ES-I3 (cell line): ENCODE data around the gene LENG8.
A peak's percentile ranks its signal among the peaks of the same experiment; 100 is the strongest.

Source experiments
- H3K36me3 ChIP-seq: 2 replicates; pipeline ENCODE4 v1.6.1; 2013; ENCODE audit warnings: mild to moderate bottlenecking, low read length, control low read depth, moderate library complexity; ENCODE audit not compliant: insufficient read depth
- H3K4me1 ChIP-seq: 2 replicates; pipeline ENCODE4 v1.6.1; 2013; ENCODE audit warnings: mild to moderate bottlenecking, control low read depth, low read length; ENCODE audit not compliant: insufficient read depth
- H3K9ac ChIP-seq: 2 replicates; pipeline ENCODE4 v1.6.1; 2013; ENCODE audit warnings: low read depth, mild to moderate bottlenecking, low read length, moderate library complexity
- H3K9me3 ChIP-seq: 2 replicates; pipeline ENCODE4 v1.6.1; 2013; ENCODE audit warnings: mild to moderate bottlenecking, low read length, moderate library complexity; ENCODE audit not compliant: control insufficient read depth, insufficient read depth

The LENG8 gene

DNA sequence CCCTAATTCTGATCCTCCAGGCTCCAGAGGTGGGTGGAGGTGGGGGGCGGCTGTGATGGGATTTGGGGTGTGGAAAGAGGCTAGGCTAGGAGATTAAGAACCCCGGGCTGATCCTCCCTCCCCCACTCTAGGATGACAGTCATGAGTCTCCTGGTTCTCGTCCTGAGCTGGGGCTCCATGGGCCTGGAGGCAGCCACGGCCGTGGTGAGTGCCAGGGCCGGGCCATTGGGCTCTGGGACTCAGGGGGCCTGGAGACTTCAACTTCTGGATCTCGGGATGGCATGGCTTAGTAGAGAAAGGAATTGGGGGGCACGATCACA, 19.9 kb upstream of the LENG8 start:
- no peaks in the 10 kb centered on the region for H3K9me3 ChIP-seq

DNA sequence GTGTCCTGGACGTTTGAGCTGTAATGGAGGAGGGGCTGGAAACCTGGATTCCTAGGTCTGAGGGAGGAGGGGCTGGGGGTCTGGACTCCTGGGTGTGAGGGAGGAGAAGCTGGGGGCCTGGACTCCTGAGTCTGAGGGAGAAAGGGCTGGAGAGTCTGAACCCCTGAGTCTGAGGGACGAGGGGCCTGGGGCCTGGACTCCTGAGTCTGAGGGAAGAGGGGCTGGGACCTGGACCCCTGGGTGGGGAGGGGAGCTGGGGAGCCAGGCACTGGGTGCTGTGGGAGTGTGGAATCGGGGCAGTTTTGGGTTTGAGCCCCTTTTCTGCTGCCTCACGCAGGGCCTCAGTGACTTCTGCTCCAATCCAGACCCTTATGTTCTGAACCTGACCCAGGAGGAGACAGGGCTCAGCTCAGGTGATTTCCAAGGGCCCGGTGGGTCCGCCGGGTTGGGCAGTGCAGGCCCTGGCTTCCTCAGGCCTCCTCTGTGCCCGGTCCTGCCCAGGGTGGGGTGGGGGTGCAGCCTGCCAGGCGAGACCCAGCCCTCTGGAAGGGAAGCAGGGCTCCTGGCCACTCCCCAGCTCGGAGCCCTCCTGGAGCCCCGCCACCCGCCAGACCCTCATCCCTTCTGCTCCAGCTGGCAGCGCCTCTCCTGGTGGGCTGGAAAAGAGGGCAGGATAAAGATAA, 19.3 kb upstream of the LENG8 start:
- H3K36me3 ChIP-seq: no peaks in the 10 kb centered on the region
- no peaks in the 10 kb centered on the region; the same call in 1 of the 2 replicates for H3K4me1 ChIP-seq
- H3K9ac ChIP-seq: peak overlapping the region; percentile 81; the same call in 1 of the 2 replicates
- H3K9me3 ChIP-seq: no peaks in the 10 kb centered on the region

More for the DNA sequence above, 19.9 kb upstream of the LENG8 start:
- no peak overlapping the region for H3K9ac ChIP-seq
- H3K4me1 ChIP-seq: no peaks in the 10 kb centered on the region; the same call in 1 of the 2 replicates
- H3K36me3 ChIP-seq: no peaks in the 10 kb centered on the region

DNA sequence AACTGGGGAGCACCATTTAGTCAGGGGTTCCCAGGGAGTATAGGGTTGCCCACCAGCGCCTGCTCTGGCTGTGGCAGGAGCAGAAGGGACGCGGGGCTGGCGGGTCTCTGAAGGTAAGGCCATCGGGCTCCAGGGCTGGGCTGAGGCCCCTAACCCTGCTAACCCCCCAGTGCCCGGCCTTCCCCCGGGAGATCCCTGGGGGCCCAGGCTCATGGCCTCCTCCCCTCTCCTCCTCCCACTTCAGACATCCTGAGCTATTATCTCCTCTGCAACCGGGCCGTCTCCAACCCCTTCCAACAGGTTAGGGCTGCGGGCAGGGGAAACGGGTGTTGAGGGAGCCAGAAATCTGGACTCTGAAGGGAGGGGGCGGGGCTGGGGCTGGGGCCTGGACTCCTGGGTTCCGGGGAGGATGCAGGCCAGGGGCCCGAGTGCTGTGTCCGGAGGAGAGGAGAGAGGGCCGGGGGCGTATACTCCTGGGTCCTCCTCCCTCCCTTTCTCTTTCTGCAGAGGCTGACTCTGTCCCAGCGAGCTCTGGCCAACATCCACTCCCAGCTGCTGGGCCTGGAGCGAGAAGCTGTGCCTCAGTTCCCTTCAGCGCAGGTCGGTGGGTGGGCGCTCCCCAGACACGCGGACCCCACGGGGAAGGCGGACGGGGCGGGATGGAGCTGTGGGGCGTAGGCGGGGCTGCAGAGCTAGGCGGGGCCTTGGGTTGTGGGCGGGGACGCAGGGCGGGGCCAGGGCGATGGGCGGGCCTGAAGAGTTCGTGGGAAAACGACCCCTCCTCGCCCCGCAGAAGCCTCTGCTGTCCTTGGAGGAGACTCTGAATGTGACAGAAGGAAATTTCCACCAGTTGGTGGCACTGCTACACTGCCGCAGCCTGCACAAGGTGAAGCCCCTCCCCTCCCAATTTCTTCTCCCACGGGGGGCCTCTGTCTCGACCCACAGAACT, 18.4 kb upstream of the LENG8 start:
- peak overlapping the region; percentile 81; the same call in 1 of the 2 replicates for H3K9ac ChIP-seq

DNA sequence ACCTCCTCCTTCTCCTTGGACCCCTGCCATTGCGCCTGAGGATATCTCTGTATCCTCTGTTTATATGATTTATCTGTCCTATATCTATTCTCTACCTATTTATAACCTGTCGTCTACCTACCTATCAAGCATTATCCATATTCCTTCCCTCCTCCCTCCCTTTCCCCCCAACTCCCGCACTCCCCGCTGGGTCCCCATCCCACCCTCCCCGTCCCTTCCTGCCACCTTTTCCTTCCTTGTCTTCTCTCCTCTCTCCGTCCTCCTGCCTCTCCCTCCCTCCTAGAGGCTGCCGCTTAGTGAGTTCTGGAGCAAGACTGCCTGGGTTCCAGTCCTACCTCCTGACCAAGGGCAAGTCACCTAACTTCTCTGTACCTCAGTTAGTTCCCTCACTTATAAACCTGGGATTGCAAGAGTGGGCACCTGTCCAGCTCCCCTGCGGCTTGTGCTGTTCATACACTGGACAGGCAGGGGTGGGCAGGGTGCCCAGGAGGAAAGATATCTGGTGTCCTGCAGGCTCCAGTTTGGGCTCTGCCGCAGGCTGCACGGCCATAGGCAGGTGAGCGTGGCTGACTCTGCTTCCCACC, 17.7 kb upstream of the LENG8 start:
- Histone ChIP-seq H3K9ac (peak overlapping the region; percentile 27; the same call in 1 of the 2 replicates), H3K4me1 (peaks cover 9% of the 10 kb centered on the region; the same call in 1 of the 2 replicates)

More for the DNA sequence above, 18.4 kb upstream of the LENG8 start:
- Histone ChIP-seq H3K36me3 (no peaks in the 10 kb centered on the region), H3K4me1 (peaks cover 5% of the 10 kb centered on the region; the same call in 1 of the 2 replicates), H3K9me3 (no peaks in the 10 kb centered on the region)

DNA sequence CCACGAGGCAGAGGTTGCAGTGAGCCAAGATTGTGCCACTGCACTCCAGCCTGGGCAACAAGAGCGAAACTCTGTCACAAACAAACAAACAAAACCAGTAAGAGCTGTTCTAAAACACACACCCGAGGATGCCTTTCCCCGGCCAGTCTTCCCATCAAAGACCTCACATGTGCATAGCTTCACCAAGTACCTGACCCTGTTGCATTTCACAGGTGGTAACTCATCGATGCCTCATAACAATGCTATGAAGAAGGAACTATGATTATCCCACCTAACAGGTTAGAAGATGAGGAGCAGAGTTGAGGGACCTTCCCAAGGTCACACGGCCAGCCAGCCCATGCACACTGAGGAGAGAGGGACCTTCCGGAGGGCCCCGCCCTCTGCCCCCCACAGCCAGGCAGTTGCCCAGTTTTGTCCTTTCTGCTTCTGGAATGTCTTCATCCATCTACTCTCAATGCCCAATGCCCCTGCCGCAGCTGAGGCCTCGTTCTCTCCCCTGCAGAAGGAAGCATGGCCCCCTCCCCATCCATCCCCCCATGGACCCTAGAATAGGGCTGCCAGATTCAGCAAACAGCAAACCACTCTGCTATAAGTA, 16.8 kb upstream of the LENG8 start:
- Histone ChIP-seq H3K9ac (no peak overlapping the region), H3K4me1 (peaks cover 16% of the 10 kb centered on the region; the same call in 1 of the 2 replicates), H3K9me3 (no peaks in the 10 kb centered on the region)

More for the DNA sequence above, 17.7 kb upstream of the LENG8 start:
- Histone ChIP-seq H3K36me3 (no peaks in the 10 kb centered on the region), H3K9me3 (no peaks in the 10 kb centered on the region)

DNA sequence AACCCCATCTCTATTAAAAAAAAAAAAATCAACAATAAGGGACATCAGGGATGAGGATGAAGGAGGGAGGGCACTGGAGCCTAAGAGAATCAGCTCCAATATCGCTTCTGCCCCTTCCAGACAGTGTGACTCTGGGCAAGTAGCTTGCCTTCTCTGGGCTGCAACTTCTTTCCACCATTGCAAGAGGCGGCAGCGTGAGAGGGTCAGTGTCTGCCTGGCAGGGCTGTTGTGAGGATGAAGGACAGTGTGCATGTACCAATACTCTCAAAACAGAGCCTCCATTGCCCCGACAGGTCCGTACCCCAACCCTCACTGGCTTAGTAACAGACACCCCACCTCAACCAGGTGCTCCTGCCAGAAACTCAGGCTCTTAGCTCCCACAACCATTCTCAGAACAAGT, 15.3 kb upstream of the LENG8 start:
- peaks cover 16% of the 10 kb centered on the region; the same call in 1 of the 2 replicates for H3K4me1 ChIP-seq
- H3K36me3 ChIP-seq: no peaks in the 10 kb centered on the region; the same call in 1 of the 2 replicates
- no peak overlapping the region; the same call in 1 of the 2 replicates for H3K9ac ChIP-seq
- H3K9me3 ChIP-seq: no peaks in the 10 kb centered on the region

More for the DNA sequence above, 16.8 kb upstream of the LENG8 start:
- H3K36me3 ChIP-seq: no peaks in the 10 kb centered on the region; the same call in 1 of the 2 replicates

DNA sequence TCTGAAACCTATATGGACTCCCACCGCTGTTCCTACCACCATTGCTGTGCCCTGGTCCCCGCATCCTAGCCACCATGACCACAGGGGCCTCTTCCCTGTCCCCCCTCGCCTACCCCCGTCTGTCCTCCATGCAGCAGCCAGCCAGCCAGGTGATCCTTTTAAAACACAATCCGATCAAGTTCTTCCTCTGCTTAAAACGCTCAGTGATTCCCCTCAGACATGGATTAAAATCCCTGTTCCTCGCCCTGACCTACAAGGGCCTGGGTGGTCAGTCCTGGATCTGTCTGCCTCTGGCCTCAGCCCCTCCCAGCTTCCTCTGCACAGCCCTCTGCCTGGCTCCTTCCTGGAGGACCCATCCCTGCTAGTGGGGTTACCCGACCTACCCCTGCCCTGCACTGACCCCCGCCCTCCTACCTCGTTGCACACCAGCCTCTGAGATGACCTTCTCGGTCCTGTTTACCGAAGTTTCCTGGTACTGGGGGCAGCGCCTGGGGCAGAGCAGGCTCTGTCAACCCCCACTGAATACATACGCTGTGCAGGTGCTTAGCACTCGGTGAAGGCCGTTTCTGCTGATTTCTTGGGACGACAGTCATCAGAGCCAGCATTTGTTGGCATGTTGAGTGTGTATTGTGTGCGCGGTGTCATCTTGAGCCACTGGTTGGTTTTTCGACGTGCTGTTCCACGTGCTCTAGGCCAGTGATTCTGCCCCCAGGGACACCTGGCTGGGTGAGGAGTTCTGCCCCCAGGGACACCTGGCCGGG, 14.7 kb upstream of the LENG8 start:
- H3K36me3 ChIP-seq: no peaks in the 10 kb centered on the region; the same call in 1 of the 2 replicates
- no peak overlapping the region for H3K9ac ChIP-seq
- peaks cover 16% of the 10 kb centered on the region; the same call in 1 of the 2 replicates for H3K4me1 ChIP-seq
- no peaks in the 10 kb centered on the region for H3K9me3 ChIP-seq

DNA sequence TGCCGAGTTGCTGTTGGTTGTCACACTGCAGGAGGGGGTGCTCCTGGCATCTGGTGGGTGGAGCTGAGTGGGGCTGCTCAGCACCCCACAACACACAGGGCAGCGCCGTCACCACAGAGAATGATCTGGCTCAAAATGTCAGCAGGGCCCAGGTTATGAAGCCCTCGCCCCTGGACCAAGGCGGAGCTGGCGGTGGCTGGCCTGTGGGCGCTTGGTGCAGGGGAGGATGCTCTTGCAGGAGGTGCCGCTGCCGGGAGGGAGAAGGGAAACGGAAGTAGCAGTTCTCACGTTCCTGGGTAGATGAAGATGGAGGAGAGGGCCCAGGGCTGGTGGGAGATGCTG, 14.2 kb upstream of the LENG8 start:
- no peak overlapping the region for H3K9ac ChIP-seq
- H3K4me1 ChIP-seq: peaks cover 16% of the 10 kb centered on the region; the same call in 1 of the 2 replicates
- H3K36me3 ChIP-seq: no peaks in the 10 kb centered on the region; the same call in 1 of the 2 replicates
- no peaks in the 10 kb centered on the region for H3K9me3 ChIP-seq

DNA sequence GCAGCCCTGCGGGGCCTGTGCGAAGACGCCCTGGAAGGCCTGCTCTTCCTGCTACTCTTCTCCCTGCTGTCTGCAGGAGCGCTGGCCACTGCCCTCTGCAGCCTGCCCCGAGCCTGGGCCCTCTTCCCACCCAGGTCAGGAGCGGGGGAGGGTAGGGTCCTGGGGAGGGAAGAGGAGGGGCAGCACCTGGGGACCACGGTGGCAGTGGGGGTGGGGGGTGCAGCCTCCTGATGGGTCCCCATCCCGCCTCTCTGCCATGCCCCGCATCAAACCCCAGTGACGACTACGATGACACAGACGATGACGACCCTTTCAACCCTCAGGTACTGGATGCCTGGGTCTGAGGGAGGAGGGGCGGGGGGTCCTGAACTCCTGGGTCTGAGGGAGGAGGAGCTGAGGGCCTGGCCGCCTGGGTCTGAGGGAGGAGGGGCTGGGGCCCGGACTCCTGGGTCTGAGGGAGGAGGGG, 13.4 kb upstream of the LENG8 start:
- peaks cover 16% of the 10 kb centered on the region; the same call in 1 of the 2 replicates for H3K4me1 ChIP-seq
- H3K9me3 ChIP-seq: no peaks in the 10 kb centered on the region
- no peaks in the 10 kb centered on the region; the same call in 1 of the 2 replicates for H3K36me3 ChIP-seq
- peak overlapping the region; percentile 3; the same call in 1 of the 2 replicates for H3K9ac ChIP-seq

DNA sequence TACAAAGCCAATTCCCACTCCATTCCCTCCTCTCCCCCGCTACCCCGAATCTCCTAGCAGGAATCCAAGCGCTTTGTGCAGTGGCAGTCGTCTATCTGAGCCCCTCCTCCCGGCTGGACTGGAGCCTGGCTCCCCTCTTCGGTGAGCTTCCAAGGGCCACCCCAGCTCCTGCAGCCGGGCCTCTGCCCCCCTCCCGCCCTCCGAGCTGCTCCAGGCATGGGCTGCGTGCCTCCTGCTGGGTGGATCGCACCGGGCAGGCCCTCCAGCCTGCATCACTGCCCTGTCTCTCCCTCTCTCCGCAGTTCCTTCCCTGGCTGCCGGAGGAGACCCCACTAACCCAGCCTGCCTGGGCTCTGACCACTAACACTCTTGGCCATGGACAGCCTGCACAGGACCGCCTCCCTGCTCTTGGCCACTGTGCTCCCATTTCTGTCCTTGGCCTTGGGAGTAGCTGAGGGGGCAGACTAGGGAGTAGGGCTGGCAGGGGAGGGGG, 12.9 kb upstream of the LENG8 start:
- no peaks in the 10 kb centered on the region; the same call in 1 of the 2 replicates for H3K36me3 ChIP-seq
- H3K4me1 ChIP-seq: peaks cover 16% of the 10 kb centered on the region; the same call in 1 of the 2 replicates
- no peaks in the 10 kb centered on the region for H3K9me3 ChIP-seq
- H3K9ac ChIP-seq: peak overlapping the region; percentile 9; the same call in 1 of the 2 replicates

DNA sequence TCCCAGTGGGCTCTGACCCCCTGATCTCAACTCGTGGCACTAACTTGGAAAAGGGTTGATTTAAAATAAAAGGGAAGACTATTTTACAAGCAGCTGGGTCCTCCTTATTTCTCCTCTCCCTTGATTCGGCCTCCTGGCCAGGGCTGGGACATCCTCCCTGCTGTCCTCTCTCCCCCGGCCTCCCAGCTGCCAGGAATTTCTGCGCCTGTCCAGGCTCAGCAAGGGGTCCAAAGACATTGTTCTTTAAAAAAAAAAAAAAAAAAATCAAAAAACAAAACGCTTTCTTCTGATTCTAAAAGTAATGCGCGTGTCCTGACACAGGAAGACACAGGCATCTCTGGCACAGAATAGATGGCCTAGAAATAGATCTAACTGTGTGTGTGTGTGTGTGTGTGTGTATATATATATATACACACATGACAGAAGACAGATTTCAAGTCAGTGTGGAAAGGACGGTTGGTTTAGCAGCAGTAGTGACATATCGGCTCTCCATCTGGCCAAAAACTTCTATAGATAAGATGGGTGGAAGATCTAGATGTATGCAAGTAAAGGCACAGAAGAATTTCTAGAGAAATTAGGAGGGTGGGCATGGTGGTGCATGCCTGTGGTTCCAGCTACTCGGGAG, 12.3 kb upstream of the LENG8 start:
- no peaks in the 10 kb centered on the region for H3K9me3 ChIP-seq
- H3K36me3 ChIP-seq: no peaks in the 10 kb centered on the region; the same call in 1 of the 2 replicates
- H3K4me1 ChIP-seq: peaks cover 16% of the 10 kb centered on the region; the same call in 1 of the 2 replicates
- H3K9ac ChIP-seq: peak overlapping the region; percentile 9; the same call in 1 of the 2 replicates

DNA sequence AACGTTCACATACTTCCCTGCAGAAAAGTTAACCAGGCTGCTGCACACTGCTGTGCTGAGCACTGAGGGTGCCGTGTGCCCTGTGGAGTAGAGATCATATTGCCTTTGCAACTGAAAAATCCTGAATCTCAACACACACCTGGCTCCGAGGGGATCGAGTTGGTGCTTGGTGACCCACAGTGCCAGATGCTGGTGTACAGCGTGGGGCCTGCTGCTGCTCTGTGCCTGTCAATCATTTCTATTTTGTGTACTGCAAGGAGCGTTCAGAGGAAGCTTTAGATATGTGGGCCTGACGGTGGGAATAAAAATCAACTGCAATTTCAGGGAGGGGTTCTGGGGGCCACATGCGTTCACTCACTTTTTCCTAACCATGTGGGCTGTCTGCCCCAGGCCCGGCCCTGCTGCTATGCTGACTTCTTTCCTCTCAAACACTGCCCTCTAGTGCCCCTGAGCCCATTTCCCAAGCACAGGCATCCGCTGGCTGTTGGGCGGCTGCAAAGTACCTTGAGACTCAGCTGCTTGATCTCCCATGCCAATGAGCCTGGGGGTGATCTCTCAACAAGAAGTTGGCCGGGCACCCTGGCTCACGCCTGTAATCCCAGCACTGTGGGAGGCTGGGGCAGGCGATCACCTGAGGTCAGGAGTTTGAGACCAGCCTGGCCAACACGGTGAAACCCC, 9.7 kb upstream of the LENG8 start:
- H3K9ac ChIP-seq: no peak overlapping the region
- H3K4me1 ChIP-seq: peaks cover 16% of the 10 kb centered on the region; the same call in 1 of the 2 replicates

More for the DNA sequence above, 9.7 kb upstream of the LENG8 start:
- no peaks in the 10 kb centered on the region for H3K9me3 ChIP-seq
- no peaks in the 10 kb centered on the region; the same call in none of the 2 replicates for H3K36me3 ChIP-seq
